GM12878 (cell line): ENCODE measurements around the gene TMEM217. TPM values are rescaled to one million over a fixed set of nuclear protein-coding genes. Genes with fewer than 3 reads are reported as not detected.

Experiments
- ATAC-seq: fragments of 200-7000 bp; cut with Tn5 transposase; 3 replicates; pipeline ENCODE4 v1.9.1; 2020; ENCODE audit warnings: mild to moderate bottlenecking, moderate library complexity
- BruUV-seq: library from RNA; stranded (reverse); fragments of 400-500 nt; replicated peaks from 2 replicates; lab custom pipeline; 2021; lab: Mats Ljungman, UMichigan
- CTCF ChIA-PET: fragments of 300-600 bp; sonication (Branson Sonifier 250); formaldehyde crosslinking; extraction: SDS; loops from one replicate; lab custom pipeline; 2021; ENCODE audit warnings: inconsistent platforms; lab: Yijun Ruan, JAX
- POLR2A ChIA-PET: fragments of 350-600 bp; formaldehyde crosslinking; extraction: SDS; loops from one replicate; lab custom pipeline; 2021; ENCODE audit warnings: inconsistent platforms; lab: Charles Lee
- RAD21 ChIA-PET: fragments of 300-600 bp; sonication (Branson Sonifier 250); formaldehyde crosslinking; loops from one replicate; lab custom pipeline; 2023; ENCODE audit warnings: antibody characterized with exemption; ENCODE audit not compliant: unreplicated experiment; lab: Charles Lee
- SMC1A ChIA-PET: fragments of 300-600 bp; sonication (Branson Sonifier 250); formaldehyde crosslinking; loops from one replicate; lab custom pipeline; 2023; ENCODE audit not compliant: unreplicated experiment, uncharacterized antibody; lab: Charles Lee
- DNase-seq: peaks from one replicate; pipeline ENCODE4 v3.0.0-alpha.2; 2011; ENCODE audit warnings: low read depth, low spot score
- FAIRE-seq: peaks from 3 replicates; lab custom pipeline; 2011; peaks lifted over from hg19 to GRCh38; lab: Jason Lieb, UNC
- H2AFZ ChIP-seq: 2 replicates; pipeline ENCODE4 v1.6.0; 2011; ENCODE audit warnings: low read depth, low read length, control low read depth; ENCODE audit not compliant: control insufficient read depth
- H3K27ac ChIP-seq: 2 replicates; pipeline ENCODE4 v1.5.1; 2011; ENCODE audit warnings: control low read depth; ENCODE audit not compliant: control insufficient read depth, insufficient read depth
- H3K27me3 ChIP-seq, 2 experiments: replicated peaks in 1 of 2; 2 replicates each; pipeline versions ENCODE4 v1.6.0 to v1.6.1; 2011; ENCODE audit warnings: low read length in 1 of 2; ENCODE audit not compliant: control insufficient read depth in 2 of 2, insufficient read depth in 2 of 2
- H3K36me3 ChIP-seq, 2 experiments: 2 replicates each; pipeline ENCODE4 v1.5.1; 2011; ENCODE audit warnings: low read length in 1 of 2; ENCODE audit not compliant: control insufficient read depth in 2 of 2, insufficient read depth in 2 of 2
- H3K4me1 ChIP-seq: 2 replicates; pipeline ENCODE4 v1.6.1; 2011; ENCODE audit warnings: mild to moderate bottlenecking, low read length, moderate library complexity, mixed read lengths; ENCODE audit not compliant: control insufficient read depth, insufficient read depth
- H3K4me2 ChIP-seq: 2 replicates; pipeline ENCODE4 v1.6.0; 2011; ENCODE audit warnings: control low read depth; ENCODE audit not compliant: control insufficient read depth, insufficient read depth
- H3K4me3 ChIP-seq: fragments of 200-600 bp; sonication (generic); 2 replicates; pipeline ENCODE4 v1.5.1; 2016
- H3K79me2 ChIP-seq: 2 replicates; pipeline ENCODE4 v1.6.0; 2011; ENCODE audit warnings: low read length; ENCODE audit not compliant: control insufficient read depth, insufficient read depth
- H3K9ac ChIP-seq: 2 replicates; pipeline ENCODE4 v1.8.0; 2011; ENCODE audit warnings: low read length, control low read depth, mixed read lengths; ENCODE audit not compliant: control insufficient read depth, insufficient read depth
- H3K9me3 ChIP-seq: replicated peaks from 3 replicates; pipeline ENCODE4 v1.5.1; 2011; ENCODE audit warnings: mild to moderate bottlenecking, low read length; ENCODE audit not compliant: control insufficient read depth, insufficient read depth
- H4K20me1 ChIP-seq: 2 replicates; pipeline ENCODE4 v1.6.0; 2011; ENCODE audit not compliant: control insufficient read depth, insufficient read depth
- CBFB ChIP-seq: IDR thresholded peaks from 2 replicates; pipeline ENCODE4 v1.6.1; 2016; ENCODE audit warnings: antibody characterized with exemption, low read depth
- ETV6 ChIP-seq, 2 experiments: fragments of 450-650 bp in 1 of 2; IDR thresholded peaks in 1 of 2; conservative IDR thresholded peaks in 1 of 2; 2 replicates each; pipeline ENCODE4 v1.6.1; 2014; ENCODE audit warnings: antibody characterized with exemption in 1 of 2, borderline replicate concordance in 1 of 2, low read depth in 1 of 2, mild to moderate bottlenecking in 1 of 2, moderate library complexity in 1 of 2
- GABPA ChIP-seq: IDR thresholded peaks from 2 replicates; pipeline ENCODE4 v1.6.1; 2014; ENCODE audit warnings: antibody characterized with exemption, low read depth, mild to moderate bottlenecking, inconsistent platforms
- PAX5 ChIP-seq: IDR thresholded peaks from 2 replicates; pipeline ENCODE4 v1.6.1; 2011; ENCODE audit warnings: low read depth, low read length, borderline replicate concordance
- RAD51 ChIP-seq: fragments of 450-650 bp; IDR thresholded peaks from 2 replicates; pipeline ENCODE4 v1.6.1; 2016; ENCODE audit warnings: moderate library complexity, mild to moderate bottlenecking, inconsistent platforms
- SMC3 ChIP-seq: IDR thresholded peaks from 2 replicates; pipeline ENCODE4 v1.6.1; 2011; ENCODE audit warnings: low read length, improper control_type of control experiment, borderline replicate concordance
- SREBF1 ChIP-seq: IDR thresholded peaks from 2 replicates; pipeline ENCODE4 v1.6.1; 2012; ENCODE audit warnings: mild to moderate bottlenecking, low read length
- YY1 ChIP-seq: IDR thresholded peaks from 2 replicates; pipeline ENCODE4 v1.6.1; 2011; ENCODE audit warnings: low read depth, mild to moderate bottlenecking, low read length
- WGBS: methylation state at CpG from one replicate; pipeline ENCODE4 v1.1.6; 2016; ENCODE audit warnings: low lambda C conversion rate; ENCODE audit not compliant: insufficient replicate concordance, insufficient coverage; ENCODE audit errors: missing lambda C conversion rate; 5-methylcytosine and 5-hydroxymethylcytosine counted together
- in situ Hi-C: fragments of 300-500 bp; cut with MboI; formaldehyde crosslinking; loops from 9 replicates; pipeline ENCODE4 v1.14.3; 2018; ENCODE audit warnings: mixed read lengths
- intact Hi-C: fragments of 100-400 bp; cut with micrococcal nuclease; formaldehyde crosslinking; loops from one replicate; pipeline ENCODE4 v1.14.2; 2022; ENCODE audit not compliant: unreplicated experiment
- polyA plus RNA-seq, 11 experiments: library from polyadenylated mRNA; depleted of rRNA in 4 of 11; unstranded in 6 of 11; stranded (reverse) in 5 of 11; fragments of >200 nt; fragmentation: Nextera tagmentation in 4 of 11; fragmentation: Illumina TruSeq in 1 of 11; extraction: Ambion mirVana in 4 of 11; extraction: Trizol in 1 of 11; gene quantifications; 1 replicate in 1 of 11; 2 replicates in 10 of 11; pipeline versions ENCODE4 v1.2.1 to v1.2.3, GENCODE V29; 2011 to 2016; ENCODE audit warnings: inconsistent platforms in 2 of 11, missing spikeins in 2 of 11, low read depth in 1 of 11
- total RNA-seq, 4 experiments: library from RNA; depleted of rRNA in 3 of 4; stranded (reverse); fragments of >200 nt in 3 of 4; fragmentation: Illumina TruSeq in 1 of 4; extraction: Trizol in 1 of 4; gene quantifications; 2 replicates each; pipeline versions ENCODE4 v1.2.1 to v1.2.3, GENCODE V29; 2013 to 2021
- TF ChIP-seq, protein P1 (sequence below): fragments of 450-650 bp; IDR thresholded peaks from 2 replicates; pipeline ENCODE4 v1.6.1; 2017; ENCODE audit warnings: mild to moderate bottlenecking, moderate library complexity
- TF ChIP-seq, protein P2 (sequence below): IDR thresholded peaks from 2 replicates; pipeline ENCODE4 v1.6.1; 2012; ENCODE audit warnings: low read depth, low read length, improper control_type of control experiment
- TF ChIP-seq, protein P3 (sequence below): IDR thresholded peaks from 2 replicates; pipeline ENCODE4 v1.6.1; 2012; ENCODE audit warnings: improper control_type of control experiment, low read depth, low read length; ENCODE audit not compliant: insufficient replicate concordance
- TF ChIP-seq, protein P4 (sequence below): IDR thresholded peaks from 2 replicates; pipeline ENCODE4 v1.6.1; 2012; ENCODE audit warnings: low read depth, low read length, improper control_type of control experiment

TMEM217 gene
- total and polyA plus RNA-seq, 10 of the 15 experiments (the other 5 are each of a cell fraction or from before 2014, with no cell fraction given) = 1.3 to 4.5 (median 2.3) TPM

DNA sequence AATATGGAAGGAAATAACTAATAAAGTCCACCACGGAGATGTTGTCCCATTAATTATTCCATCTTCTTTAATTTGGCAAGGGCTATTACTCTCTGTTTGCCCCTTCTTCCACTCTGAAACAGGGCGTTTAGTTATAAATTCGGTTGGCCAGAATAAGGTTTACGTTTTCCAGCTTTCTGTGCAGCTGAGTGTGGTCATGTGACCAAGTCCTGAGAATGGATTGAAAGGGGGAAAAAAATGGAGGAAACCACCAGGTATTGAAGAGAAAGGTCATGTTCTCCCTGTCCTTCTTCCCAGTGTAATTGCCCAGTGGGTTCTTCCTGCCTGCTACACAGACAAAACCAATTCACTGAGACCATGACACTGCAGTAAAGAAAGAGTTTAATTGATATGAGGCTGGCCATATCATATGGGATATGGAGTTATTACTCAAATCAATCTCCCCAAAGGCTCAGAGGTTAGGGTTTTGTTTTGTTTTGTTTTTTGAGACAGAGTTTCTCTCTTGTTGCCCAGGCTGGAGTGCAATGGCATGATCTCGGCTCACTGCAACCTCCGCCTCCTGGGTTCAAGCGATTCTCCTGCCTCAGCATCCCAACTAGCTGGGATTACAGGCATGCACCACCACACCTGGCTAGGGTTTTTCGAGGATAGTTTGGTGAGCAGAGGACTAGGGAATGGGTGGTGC lies 14.7 kb downstream of the TMEM217 start:
- H3K4me1 ChIP-seq = peaks cover 9% of the 10 kb centered on the region; the same call in 1 of the 2 replicates
- SMC1A ChIA-PET = interaction anchor here (1.0 to 1.5 kb wide), 2 partner anchors 66 to 71 kb away, joined by 3 read pairs; no protein-coding TSS in a partner anchor
- H2AFZ ChIP-seq = no peak overlapping the region
- H3K9me3 ChIP-seq = no peaks in the 10 kb centered on the region
- RAD21 ChIA-PET = interaction anchor here (1.1 to 1.7 kb wide), 2 partner anchors 14 to 82 kb away, joined by 3 to 5 read pairs; partner anchors contain the start of genes TBC1D22B and TMEM217
- in situ Hi-C loops (no loop called here), intact Hi-C loops (no loop called here)
- WGBS = 69% methylated on average over 8 of the region's 8 CpGs
- H3K27me3 ChIP-seq = no peaks in the 10 kb centered on the region
- FAIRE-seq (no peak), DNase-seq (no peak), ATAC-seq (no peak)
- no peak overlapping the region for H3K9ac ChIP-seq
- H3K4me3 ChIP-seq = no peak overlapping the region
- no peak overlapping the region for H3K4me2 ChIP-seq
- TF ChIP-seq SREBF1 (no peak), PAX5 (no peak), SMC3 (no peak), GABPA (no peak), YY1 (no peak), CBFB (no peak), RAD51 (no peak), ETV6 (conservative IDR thresholded peaks at IDR 0.05 in 1 of 2, IDR thresholded peaks at IDR 0.05 in 1 of 2; ENCODE audit: borderline replicate concordance in 1 of 2, low read depth in 1 of 2) (no peak)
- TF ChIP-seq, protein P1, sequence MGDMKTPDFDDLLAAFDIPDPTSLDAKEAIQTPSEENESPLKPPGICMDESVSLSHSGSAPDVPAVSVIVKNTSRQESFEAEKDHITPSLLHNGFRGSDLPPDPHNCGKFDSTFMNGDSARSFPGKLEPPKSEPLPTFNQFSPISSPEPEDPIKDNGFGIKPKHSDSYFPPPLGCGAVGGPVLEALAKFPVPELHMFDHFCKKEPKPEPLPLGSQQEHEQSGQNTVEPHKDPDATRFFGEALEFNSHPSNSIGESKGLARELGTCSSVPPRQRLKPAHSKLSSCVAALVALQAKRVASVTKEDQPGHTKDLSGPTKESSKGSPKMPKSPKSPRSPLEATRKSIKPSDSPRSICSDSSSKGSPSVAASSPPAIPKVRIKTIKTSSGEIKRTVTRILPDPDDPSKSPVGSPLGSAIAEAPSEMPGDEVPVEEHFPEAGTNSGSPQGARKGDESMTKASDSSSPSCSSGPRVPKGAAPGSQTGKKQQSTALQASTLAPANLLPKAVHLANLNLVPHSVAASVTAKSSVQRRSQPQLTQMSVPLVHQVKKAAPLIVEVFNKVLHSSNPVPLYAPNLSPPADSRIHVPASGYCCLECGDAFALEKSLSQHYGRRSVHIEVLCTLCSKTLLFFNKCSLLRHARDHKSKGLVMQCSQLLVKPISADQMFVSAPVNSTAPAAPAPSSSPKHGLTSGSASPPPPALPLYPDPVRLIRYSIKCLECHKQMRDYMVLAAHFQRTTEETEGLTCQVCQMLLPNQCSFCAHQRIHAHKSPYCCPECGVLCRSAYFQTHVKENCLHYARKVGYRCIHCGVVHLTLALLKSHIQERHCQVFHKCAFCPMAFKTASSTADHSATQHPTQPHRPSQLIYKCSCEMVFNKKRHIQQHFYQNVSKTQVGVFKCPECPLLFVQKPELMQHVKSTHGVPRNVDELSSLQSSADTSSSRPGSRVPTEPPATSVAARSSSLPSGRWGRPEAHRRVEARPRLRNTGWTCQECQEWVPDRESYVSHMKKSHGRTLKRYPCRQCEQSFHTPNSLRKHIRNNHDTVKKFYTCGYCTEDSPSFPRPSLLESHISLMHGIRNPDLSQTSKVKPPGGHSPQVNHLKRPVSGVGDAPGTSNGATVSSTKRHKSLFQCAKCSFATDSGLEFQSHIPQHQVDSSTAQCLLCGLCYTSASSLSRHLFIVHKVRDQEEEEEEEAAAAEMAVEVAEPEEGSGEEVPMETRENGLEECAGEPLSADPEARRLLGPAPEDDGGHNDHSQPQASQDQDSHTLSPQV = no peak
- TF ChIP-seq, protein P2, sequence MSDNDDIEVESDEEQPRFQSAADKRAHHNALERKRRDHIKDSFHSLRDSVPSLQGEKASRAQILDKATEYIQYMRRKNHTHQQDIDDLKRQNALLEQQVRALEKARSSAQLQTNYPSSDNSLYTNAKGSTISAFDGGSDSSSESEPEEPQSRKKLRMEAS = no peak
- TF ChIP-seq, protein P3, sequence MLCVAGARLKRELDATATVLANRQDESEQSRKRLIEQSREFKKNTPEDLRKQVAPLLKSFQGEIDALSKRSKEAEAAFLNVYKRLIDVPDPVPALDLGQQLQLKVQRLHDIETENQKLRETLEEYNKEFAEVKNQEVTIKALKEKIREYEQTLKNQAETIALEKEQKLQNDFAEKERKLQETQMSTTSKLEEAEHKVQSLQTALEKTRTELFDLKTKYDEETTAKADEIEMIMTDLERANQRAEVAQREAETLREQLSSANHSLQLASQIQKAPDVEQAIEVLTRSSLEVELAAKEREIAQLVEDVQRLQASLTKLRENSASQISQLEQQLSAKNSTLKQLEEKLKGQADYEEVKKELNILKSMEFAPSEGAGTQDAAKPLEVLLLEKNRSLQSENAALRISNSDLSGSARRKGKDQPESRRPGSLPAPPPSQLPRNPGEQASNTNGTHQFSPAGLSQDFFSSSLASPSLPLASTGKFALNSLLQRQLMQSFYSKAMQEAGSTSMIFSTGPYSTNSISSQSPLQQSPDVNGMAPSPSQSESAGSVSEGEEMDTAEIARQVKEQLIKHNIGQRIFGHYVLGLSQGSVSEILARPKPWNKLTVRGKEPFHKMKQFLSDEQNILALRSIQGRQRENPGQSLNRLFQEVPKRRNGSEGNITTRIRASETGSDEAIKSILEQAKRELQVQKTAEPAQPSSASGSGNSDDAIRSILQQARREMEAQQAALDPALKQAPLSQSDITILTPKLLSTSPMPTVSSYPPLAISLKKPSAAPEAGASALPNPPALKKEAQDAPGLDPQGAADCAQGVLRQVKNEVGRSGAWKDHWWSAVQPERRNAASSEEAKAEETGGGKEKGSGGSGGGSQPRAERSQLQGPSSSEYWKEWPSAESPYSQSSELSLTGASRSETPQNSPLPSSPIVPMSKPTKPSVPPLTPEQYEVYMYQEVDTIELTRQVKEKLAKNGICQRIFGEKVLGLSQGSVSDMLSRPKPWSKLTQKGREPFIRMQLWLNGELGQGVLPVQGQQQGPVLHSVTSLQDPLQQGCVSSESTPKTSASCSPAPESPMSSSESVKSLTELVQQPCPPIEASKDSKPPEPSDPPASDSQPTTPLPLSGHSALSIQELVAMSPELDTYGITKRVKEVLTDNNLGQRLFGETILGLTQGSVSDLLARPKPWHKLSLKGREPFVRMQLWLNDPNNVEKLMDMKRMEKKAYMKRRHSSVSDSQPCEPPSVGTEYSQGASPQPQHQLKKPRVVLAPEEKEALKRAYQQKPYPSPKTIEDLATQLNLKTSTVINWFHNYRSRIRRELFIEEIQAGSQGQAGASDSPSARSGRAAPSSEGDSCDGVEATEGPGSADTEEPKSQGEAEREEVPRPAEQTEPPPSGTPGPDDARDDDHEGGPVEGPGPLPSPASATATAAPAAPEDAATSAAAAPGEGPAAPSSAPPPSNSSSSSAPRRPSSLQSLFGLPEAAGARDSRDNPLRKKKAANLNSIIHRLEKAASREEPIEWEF = no peak
- TF ChIP-seq, protein P4, sequence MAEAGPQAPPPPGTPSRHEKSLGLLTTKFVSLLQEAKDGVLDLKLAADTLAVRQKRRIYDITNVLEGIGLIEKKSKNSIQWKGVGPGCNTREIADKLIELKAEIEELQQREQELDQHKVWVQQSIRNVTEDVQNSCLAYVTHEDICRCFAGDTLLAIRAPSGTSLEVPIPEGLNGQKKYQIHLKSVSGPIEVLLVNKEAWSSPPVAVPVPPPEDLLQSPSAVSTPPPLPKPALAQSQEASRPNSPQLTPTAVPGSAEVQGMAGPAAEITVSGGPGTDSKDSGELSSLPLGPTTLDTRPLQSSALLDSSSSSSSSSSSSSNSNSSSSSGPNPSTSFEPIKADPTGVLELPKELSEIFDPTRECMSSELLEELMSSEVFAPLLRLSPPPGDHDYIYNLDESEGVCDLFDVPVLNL = no peak
- H3K36me3 ChIP-seq = no peaks in the 10 kb centered on the region
- CTCF ChIA-PET = interaction anchor here (1.1 to 1.8 kb wide), 2 partner anchors 12 to 22 kb away, joined by 4 to 6 read pairs; no protein-coding TSS in a partner anchor
- no peaks in the 10 kb centered on the region for H3K79me2 ChIP-seq
- H3K27ac ChIP-seq = no peak overlapping the region
- no peaks in the 10 kb centered on the region for H4K20me1 ChIP-seq
- POLR2A ChIA-PET = interaction anchor here (0.5 to 1.1 kb wide), 3 partner anchors 9 to 457 kb away, joined by 3 to 6 read pairs (median 4); partner anchors contain the start of gene TBC1D22B
- no TSS peak for BruUV-seq
